Colonic mucosa (tissue), 4 donors: Measurements from ENCODE around the gene DACH2. TPM values are rescaled to one million over a fixed set of nuclear protein-coding genes. Genes with fewer than 3 reads are reported as not detected.

Experiments used
- DNase-seq: peaks from one replicate; pipeline ENCODE4 v3.0.0-alpha.2; 2020
- H3K27ac ChIP-seq: fragments of 200-600 bp; one replicate; pipeline ENCODE4 v1.8.0; 2021
- H3K27me3 ChIP-seq: fragments of 200-600 bp; one replicate; pipeline ENCODE4 v1.8.0; 2021
- H3K36me3 ChIP-seq: fragments of 200-600 bp; one replicate; pipeline ENCODE4 v1.8.0; 2021
- H3K4me1 ChIP-seq: fragments of 200-600 bp; one replicate; pipeline ENCODE4 v1.8.0; 2021; ENCODE audit warnings: mild to moderate bottlenecking
- H3K4me3 ChIP-seq: fragments of 200-600 bp; one replicate; pipeline ENCODE4 v1.8.0; 2021
- H3K9ac ChIP-seq, 2 donors: one replicate each; pipeline ENCODE4 v1.7.0; 2013; ENCODE audit warnings: control low read depth in 2 of 2, low read depth in 2 of 2, low read length in 2 of 2
- H3K9me3 ChIP-seq: fragments of 200-600 bp; one replicate; pipeline ENCODE4 v1.8.0; 2021
- intact Hi-C: fragments of 100-400 bp; cut with DNase I; formaldehyde crosslinking; loops from one replicate; pipeline ENCODE4 v1.14.1; 2022
- total RNA-seq, 2 donors: library from RNA; stranded (reverse); fragmentation: NEBNext Ultra II Directional in 1 of 2; extraction: Animal tissue kit (Norgen Biotek cat#: 25700) in 1 of 2; gene quantifications; one replicate each; pipeline ENCODE4 v1.2.1, GENCODE V29; 2021
- TF ChIP-seq, protein P1 (sequence below): fragments of 200-600 bp; IDR thresholded peaks from one replicate; pipeline ENCODE4 v1.8.0; 2022; ENCODE audit warnings: antibody characterized with exemption, mild to moderate bottlenecking
- donor health status: healthy.
- donor health status: DM: no; HTN: no; CAD: no.
- donor health status: DM: no; HTN: no; CAD: no.

The DACH2 gene
- total RNA-seq, 2 donors from 2014 or later = 0.05 TPM; not detected in 1

DNA sequence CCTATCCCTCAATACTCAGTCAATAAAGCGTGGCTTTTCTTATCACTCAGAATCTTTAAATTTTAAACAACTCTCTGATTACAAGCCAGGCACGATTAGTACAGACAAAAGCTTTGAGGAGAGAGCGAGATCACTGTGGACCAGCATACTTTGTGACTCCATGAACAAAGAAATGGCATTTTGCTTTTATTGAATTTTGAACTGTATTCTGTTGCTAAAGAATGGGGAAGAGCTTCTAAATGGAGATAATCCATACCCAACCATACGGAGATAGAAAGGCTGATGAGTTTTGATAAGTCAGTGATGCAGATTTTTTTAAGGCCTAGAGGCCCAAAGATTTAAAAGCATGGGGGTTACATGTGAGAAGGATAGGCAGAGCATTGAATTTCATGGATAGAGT, 259.1 kb downstream of the DACH2 start:
- Histone ChIP-seq H3K9me3 (no peaks in the 10 kb centered on the region), H3K27me3 (no peaks in the 10 kb centered on the region), H3K9ac (no peak overlapping the region), H3K4me3 (no peak overlapping the region), H3K4me1 (no peaks in the 10 kb centered on the region), H3K27ac (no peak overlapping the region), H3K36me3 (no peaks in the 10 kb centered on the region)
- TF ChIP-seq, protein P1, sequence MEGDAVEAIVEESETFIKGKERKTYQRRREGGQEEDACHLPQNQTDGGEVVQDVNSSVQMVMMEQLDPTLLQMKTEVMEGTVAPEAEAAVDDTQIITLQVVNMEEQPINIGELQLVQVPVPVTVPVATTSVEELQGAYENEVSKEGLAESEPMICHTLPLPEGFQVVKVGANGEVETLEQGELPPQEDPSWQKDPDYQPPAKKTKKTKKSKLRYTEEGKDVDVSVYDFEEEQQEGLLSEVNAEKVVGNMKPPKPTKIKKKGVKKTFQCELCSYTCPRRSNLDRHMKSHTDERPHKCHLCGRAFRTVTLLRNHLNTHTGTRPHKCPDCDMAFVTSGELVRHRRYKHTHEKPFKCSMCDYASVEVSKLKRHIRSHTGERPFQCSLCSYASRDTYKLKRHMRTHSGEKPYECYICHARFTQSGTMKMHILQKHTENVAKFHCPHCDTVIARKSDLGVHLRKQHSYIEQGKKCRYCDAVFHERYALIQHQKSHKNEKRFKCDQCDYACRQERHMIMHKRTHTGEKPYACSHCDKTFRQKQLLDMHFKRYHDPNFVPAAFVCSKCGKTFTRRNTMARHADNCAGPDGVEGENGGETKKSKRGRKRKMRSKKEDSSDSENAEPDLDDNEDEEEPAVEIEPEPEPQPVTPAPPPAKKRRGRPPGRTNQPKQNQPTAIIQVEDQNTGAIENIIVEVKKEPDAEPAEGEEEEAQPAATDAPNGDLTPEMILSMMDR = no peak
- intact Hi-C loops = no loop called here
- no peak for DNase-seq

DNA sequence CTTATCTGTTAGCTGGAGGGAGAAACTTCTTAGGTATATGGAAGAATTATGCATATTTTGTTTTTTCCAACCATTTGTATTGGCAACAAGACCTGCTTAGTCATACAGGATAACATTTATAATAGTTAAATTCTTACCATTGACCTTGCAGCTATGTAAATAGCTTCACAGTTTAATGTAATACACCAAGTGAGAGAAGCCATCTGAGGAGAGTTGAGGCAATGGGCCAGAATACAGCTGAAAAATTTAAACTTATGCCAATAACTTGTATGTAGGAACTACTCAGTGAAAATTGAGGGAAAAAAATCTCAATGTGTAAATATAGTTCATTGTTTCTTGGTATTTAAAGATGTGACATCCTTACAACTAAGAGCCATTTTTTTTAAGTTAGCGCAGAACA, 273.5 kb downstream of the DACH2 start:
- H3K9ac ChIP-seq = no peak overlapping the region
- intact Hi-C loops = no loop called here
- H3K4me1 ChIP-seq = no peaks in the 10 kb centered on the region
- H3K9me3 ChIP-seq = no peaks in the 10 kb centered on the region
- no peaks in the 10 kb centered on the region for H3K36me3 ChIP-seq
- H3K4me3 ChIP-seq = no peak overlapping the region
- no peak overlapping the region for H3K27ac ChIP-seq
- TF ChIP-seq, protein P1 = no peak
- H3K27me3 ChIP-seq = no peaks in the 10 kb centered on the region
- no peak for DNase-seq

DNA sequence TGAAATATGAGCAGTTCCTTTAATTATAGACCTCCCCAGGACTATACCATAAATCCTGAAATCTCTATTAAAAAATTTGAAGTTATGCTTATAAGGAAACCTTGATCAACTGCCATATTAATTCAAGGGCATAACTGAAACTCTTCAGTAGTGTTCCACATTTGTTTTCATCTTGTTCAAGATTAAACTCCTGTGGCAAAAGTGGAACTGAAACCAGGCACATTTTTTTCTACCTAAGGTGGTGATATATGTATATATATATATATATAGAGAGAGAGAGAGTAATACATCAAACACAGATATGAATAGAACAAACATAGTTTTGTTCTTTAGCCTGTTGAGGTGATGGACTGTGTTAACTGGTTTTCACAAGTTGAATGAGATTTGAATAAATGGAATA, 287.9 kb downstream of the DACH2 start:
- no peak overlapping the region for H3K9ac ChIP-seq
- H3K27ac ChIP-seq = no peak overlapping the region
- no peaks in the 10 kb centered on the region for H3K27me3 ChIP-seq
- TF ChIP-seq, protein P1 = no peak
- no peaks in the 10 kb centered on the region for H3K36me3 ChIP-seq
- intact Hi-C loops = no loop called here
- H3K4me3 ChIP-seq = no peak overlapping the region
- DNase-seq = no peak
- no peaks in the 10 kb centered on the region for H3K9me3 ChIP-seq
- no peaks in the 10 kb centered on the region for H3K4me1 ChIP-seq

DNA sequence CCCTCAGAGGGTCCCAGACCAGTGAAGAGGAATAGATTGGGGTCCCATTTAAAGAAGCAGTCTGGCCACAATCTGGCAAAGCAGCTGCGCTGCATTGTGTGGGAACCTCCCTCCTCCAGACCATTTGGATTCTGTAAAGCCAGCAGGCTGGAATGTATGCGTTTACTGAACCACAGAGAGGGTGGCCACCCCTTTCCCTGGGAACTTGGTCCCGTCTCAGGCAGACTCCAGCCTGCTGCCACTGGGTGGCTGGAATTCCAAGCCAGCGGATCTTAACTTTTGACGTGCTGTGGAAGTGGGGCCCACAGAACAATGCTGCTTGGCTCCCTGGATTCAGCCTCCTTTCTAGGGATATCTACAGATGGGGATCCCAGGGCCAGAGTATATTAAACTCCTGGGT, 307.2 kb downstream of the DACH2 start:
- intact Hi-C loops = no loop called here

DNA sequence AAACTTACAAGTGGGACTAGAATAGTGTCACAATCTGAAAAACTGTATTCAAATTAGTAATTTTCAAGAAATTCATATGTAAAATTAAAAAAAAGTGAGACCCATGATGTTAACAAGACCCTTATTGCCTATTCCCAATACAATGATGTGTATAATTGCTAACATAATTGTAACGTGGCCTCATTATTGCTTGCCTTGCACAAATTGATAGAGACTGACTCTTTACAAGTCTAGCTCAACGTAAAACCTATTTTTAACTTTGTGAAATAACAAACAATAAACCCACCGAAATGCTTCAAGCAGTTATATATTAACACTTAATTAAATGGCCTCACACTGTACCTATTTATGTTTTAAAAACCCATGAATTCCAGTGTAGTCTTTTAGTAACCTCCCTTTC, 312.5 kb downstream of the DACH2 start:
- Histone ChIP-seq H3K9me3 (no peaks in the 10 kb centered on the region), H3K4me3 (no peak overlapping the region), H3K36me3 (no peaks in the 10 kb centered on the region), H3K9ac (no peak overlapping the region), H3K27me3 (no peaks in the 10 kb centered on the region), H3K4me1 (no peaks in the 10 kb centered on the region), H3K27ac (no peak overlapping the region)
- no peak for DNase-seq
- intact Hi-C loops = no loop called here
- TF ChIP-seq, protein P1 = no peak

More for the DNA sequence above, 307.2 kb downstream of the DACH2 start:
- no peak overlapping the region for H3K9ac ChIP-seq
- TF ChIP-seq, protein P1 = no peak
- H3K4me1 ChIP-seq = no peaks in the 10 kb centered on the region
- no peak overlapping the region for H3K4me3 ChIP-seq
- no peaks in the 10 kb centered on the region for H3K9me3 ChIP-seq
- H3K36me3 ChIP-seq = no peaks in the 10 kb centered on the region
- H3K27ac ChIP-seq = no peak overlapping the region
- DNase-seq = no peak
- no peaks in the 10 kb centered on the region for H3K27me3 ChIP-seq

DNA sequence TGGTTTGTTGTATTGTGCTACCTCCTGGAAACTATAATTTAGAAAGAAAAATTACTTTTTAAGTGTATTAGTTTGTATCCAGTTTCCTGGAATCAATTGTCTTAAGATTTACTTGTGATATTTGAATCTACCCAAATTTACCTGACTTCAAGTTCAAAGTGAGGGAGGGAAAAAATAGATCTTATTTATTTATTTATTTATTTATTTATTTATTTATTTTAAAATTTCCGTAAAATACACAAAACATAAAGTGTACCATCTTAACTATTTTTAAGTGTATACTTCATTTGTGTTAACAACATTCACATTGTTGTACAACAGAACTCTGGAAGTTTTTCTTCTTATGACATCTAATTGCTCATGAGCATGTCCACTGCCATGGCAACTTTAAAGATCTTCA, 356.0 kb downstream of the DACH2 start:
- H3K27me3 ChIP-seq = no peaks in the 10 kb centered on the region
- intact Hi-C loops = no loop called here
- H3K9ac ChIP-seq = no peak overlapping the region
- H3K4me3 ChIP-seq = no peak overlapping the region
- no peaks in the 10 kb centered on the region for H3K4me1 ChIP-seq
- H3K36me3 ChIP-seq = no peaks in the 10 kb centered on the region
- no peak overlapping the region for H3K27ac ChIP-seq
- DNase-seq = no peak
- H3K9me3 ChIP-seq = no peaks in the 10 kb centered on the region
- TF ChIP-seq, protein P1 = no peak
